GM06990 (cell line): ENCODE measurements around the gene SAA4.

ENCODE experiments used
- DNase-seq: peaks from one replicate; pipeline ENCODE4 v3.0.0-alpha.2; 2011; ENCODE audit not compliant: insufficient read length; ENCODE audit errors: extremely low read depth
- H3K27me3 ChIP-seq: replicated peaks from 2 replicates; pipeline ENCODE4 v1.6.0; 2011; ENCODE audit warnings: low read length; ENCODE audit not compliant: control insufficient read depth, insufficient read depth
- H3K36me3 ChIP-seq: 2 replicates; pipeline ENCODE4 v1.5.1; 2011; ENCODE audit warnings: low read length; ENCODE audit not compliant: control insufficient read depth, insufficient read depth
- H3K4me3 ChIP-seq: replicated peaks from 2 replicates; pipeline ENCODE4 v1.5.1; 2011; ENCODE audit warnings: low read depth, mild to moderate bottlenecking, control low read depth, low read length
- CTCF ChIP-seq: IDR thresholded peaks from 2 replicates; pipeline ENCODE4 v1.5.1; 2011; ENCODE audit warnings: low read length, control low read depth, mild to moderate bottlenecking, inconsistent platforms; ENCODE audit not compliant: insufficient read depth, poor library complexity, severe bottlenecking

SAA4 gene

GRCh38 chr11:18225913-18226312 lies 10.7 kb downstream of the SAA4 start:
- H3K27me3 ChIP-seq = no peaks in the 10 kb centered on the region
- no peak for DNase-seq
- H3K36me3 ChIP-seq = no peaks in the 10 kb centered on the region
- TF ChIP-seq CTCF = no peak
- H3K4me3 ChIP-seq = no peak overlapping the region

GRCh38 chr11:18223591-18224387 lies 12.8 kb downstream of the SAA4 start:
- no peak for TF ChIP-seq CTCF
- H3K27me3 ChIP-seq = no peaks in the 10 kb centered on the region
- H3K4me3 ChIP-seq = no peak overlapping the region
- DNase-seq = no peak
- H3K36me3 ChIP-seq = no peaks in the 10 kb centered on the region

GRCh38 chr11:18222814-18223421 lies 13.7 kb downstream of the SAA4 start:
- H3K27me3 ChIP-seq = no peaks in the 10 kb centered on the region
- TF ChIP-seq CTCF = no peak
- DNase-seq = no peak

GRCh38 chr11:18221274-18221876 lies 15.2 kb downstream of the SAA4 start:
- no peaks in the 10 kb centered on the region for H3K27me3 ChIP-seq
- H3K4me3 ChIP-seq = no peak overlapping the region
- DNase-seq = no peak
- H3K36me3 ChIP-seq = no peaks in the 10 kb centered on the region
- no peak for TF ChIP-seq CTCF

More at GRCh38 chr11:18222814-18223421, 13.7 kb downstream of the SAA4 start:
- Histone ChIP-seq H3K4me3 (no peak overlapping the region), H3K36me3 (no peaks in the 10 kb centered on the region)

- no peak for TF ChIP-seq CTCF
- H3K4me3 ChIP-seq = no peak overlapping the region
- H3K36me3 ChIP-seq = no peaks in the 10 kb centered on the region
- DNase-seq = no peak
- no peaks in the 10 kb centered on the region for H3K27me3 ChIP-seq
Measured at GRCh38 chr11:18209058-18209457, 27.5 kb downstream of the SAA4 start.
